HG02571 (cell line): Measurements from ENCODE around the gene GALNT2.

ENCODE experiments used
- ATAC-seq: cut with Tn5 transposase; IDR thresholded peaks from one replicate; pipeline ENCODE4 v1.9.1; 2021; ENCODE audit warnings: mild to moderate bottlenecking, moderate library complexity; ENCODE audit not compliant: unreplicated experiment

Gene GALNT2

GRCh38 chr1:230330157-230330556 is 263.1 kb downstream of the GALNT2 start:
- ATAC-seq = no peak
